B cell (primary cell): ENCODE data around the gene WDR62. TPM values are rescaled to one million over a fixed set of nuclear protein-coding genes. Genes with fewer than 3 reads are reported as not detected.

ENCODE experiments used
- ATAC-seq: fragments of 200-7000 bp; cut with Tn5 transposase; one replicate; pipeline ENCODE4 v1.10.0; 2021; ENCODE audit warnings: low read depth, mild to moderate bottlenecking, moderate number of reproducible peaks, moderate library complexity
- CTCF ChIA-PET: fragments of 350-600 bp; sonication (Branson Sonifier 250); formaldehyde crosslinking; loops from one replicate; lab custom pipeline; 2021; ENCODE audit warnings: antibody characterized with exemption, inconsistent platforms; lab: Charles Lee
- POLR2A ChIA-PET: fragments of 350-600 bp; sonication (Branson Sonifier 250); formaldehyde crosslinking; loops from one replicate; lab custom pipeline; 2021; ENCODE audit warnings: antibody characterized with exemption; lab: Charles Lee
- DNase-seq: peaks from one replicate; pipeline ENCODE4 v3.0.0; 2013
- H2AFZ ChIP-seq: 2 replicates; pipeline ENCODE4 v1.6.1; 2012; ENCODE audit warnings: mild to moderate bottlenecking, low read depth, low read length; ENCODE audit not compliant: insufficient read depth, poor library complexity, severe bottlenecking
- H3K27ac ChIP-seq, 2 donors: 1 replicate in 1 of 2; 2 replicates in 1 of 2; pipeline ENCODE4 v1.5.1; 2012 to 2013; ENCODE audit warnings: low read length in 2 of 2, mild to moderate bottlenecking in 2 of 2, moderate library complexity in 1 of 2
- H3K27me3 ChIP-seq, 4 experiments: fragments of 200-600 bp in 1 of 4; sonication (generic) in 1 of 4; replicated peaks in 1 of 4; 1 replicate in 2 of 4; 2 replicates in 2 of 4; pipeline versions ENCODE4 v1.6.1 to v1.7.0; 2013 to 2016; ENCODE audit warnings: low read length in 3 of 4, mild to moderate bottlenecking in 2 of 4, mixed read lengths in 1 of 4, moderate library complexity in 1 of 4; ENCODE audit not compliant: insufficient read depth in 4 of 4, control insufficient read depth in 3 of 4; ENCODE audit errors: control extremely low read depth in 1 of 4
- H3K36me3 ChIP-seq, 2 experiments: replicated peaks in 1 of 2; 1 replicate in 1 of 2; 2 replicates in 1 of 2; pipeline versions ENCODE4 v1.6.1 to v1.7.1; 2013; ENCODE audit warnings: low read length in 1 of 2; ENCODE audit not compliant: insufficient read depth in 2 of 2, control insufficient read depth in 1 of 2; ENCODE audit errors: control extremely low read depth in 1 of 2, extremely low read depth in 1 of 2
- H3K4me1 ChIP-seq, 2 donors: fragments of 200-600 bp in 1 of 2; sonication (generic) in 1 of 2; 1 replicate in 1 of 2; 2 replicates in 1 of 2; pipeline versions ENCODE4 v1.5.1 to v1.6.1; 2013 to 2017; ENCODE audit warnings: low read length in 2 of 2; ENCODE audit not compliant: control insufficient read depth in 2 of 2, insufficient read depth in 2 of 2
- H3K4me2 ChIP-seq: replicated peaks from 2 replicates; pipeline ENCODE3; 2012; ENCODE audit warnings: mild to moderate bottlenecking, low read depth, low read length; ENCODE audit not compliant: poor library complexity, severe bottlenecking
- H3K4me3 ChIP-seq, 5 experiments: fragments of 200-600 bp in 1 of 5; sonication (generic) in 1 of 5; 1 replicate in 3 of 5; 2 replicates in 2 of 5; pipeline versions ENCODE4 v1.5.1 to v1.7.0; 2011 to 2016; ENCODE audit warnings: low read length in 4 of 5, mild to moderate bottlenecking in 4 of 5, low read depth in 2 of 5, control low read depth in 1 of 5, moderate library complexity in 1 of 5; ENCODE audit not compliant: insufficient read depth in 1 of 5; ENCODE audit errors: control extremely low read depth in 1 of 5, extremely low read depth in 1 of 5
- H3K79me2 ChIP-seq: fragments of 200-600 bp; sonication (generic); one replicate; pipeline ENCODE4 v1.6.0; 2016; ENCODE audit warnings: low read length; ENCODE audit not compliant: control insufficient read depth, insufficient read depth
- H3K9ac ChIP-seq: fragments of 200-600 bp; sonication (generic); 2 replicates; pipeline ENCODE4 v1.6.1; 2017; ENCODE audit warnings: mild to moderate bottlenecking, low read length, moderate library complexity
- H3K9me3 ChIP-seq, 3 donors: one replicate each; pipeline versions ENCODE4 v1.6.1 to v1.7.1; 2013; ENCODE audit warnings: low read length in 2 of 3; ENCODE audit not compliant: control insufficient read depth in 2 of 3, insufficient read depth in 1 of 3; ENCODE audit errors: control extremely low read depth in 1 of 3
- H4K20me1 ChIP-seq: 2 replicates; pipeline ENCODE4 v1.6.0; 2012; ENCODE audit warnings: mild to moderate bottlenecking, low read length; ENCODE audit not compliant: insufficient read depth, control insufficient read depth, poor library complexity, severe bottlenecking
- H3K27ac Mint-ChIP-seq: one replicate; pipeline ENCODE4 v1.8.0; 2021; ENCODE audit warnings: mixed read lengths
- H3K27me3 Mint-ChIP-seq: one replicate; pipeline ENCODE4 v1.8.0; 2021; ENCODE audit warnings: mixed read lengths
- H3K4me1 Mint-ChIP-seq: one replicate; pipeline ENCODE4 v1.8.0; 2021; ENCODE audit warnings: mixed read lengths
- H3K4me3 Mint-ChIP-seq: one replicate; pipeline ENCODE4 v1.8.0; 2021; ENCODE audit warnings: mixed read lengths
- H3K9me3 Mint-ChIP-seq: one replicate; pipeline ENCODE4 v1.8.0; 2022; ENCODE audit warnings: mixed read lengths; ENCODE audit not compliant: insufficient read depth
- CTCF ChIP-seq: fragments of 200-600 bp; IDR thresholded peaks from one replicate; pipeline ENCODE4 v1.8.0; 2022; ENCODE audit warnings: antibody characterized with exemption, mild to moderate bottlenecking
- EZH2 ChIP-seq: IDR thresholded peaks from 2 replicates; pipeline ENCODE4 v1.6.1; 2012; ENCODE audit warnings: borderline replicate concordance, low read depth, mild to moderate bottlenecking, moderate library complexity, low read length; ENCODE audit not compliant: insufficient read depth, poor library complexity, severe bottlenecking
- WGBS: methylation state at CpG from one replicate; pipeline ENCODE4 v1.1.5; 2013; ENCODE audit warnings: missing lambda C conversion rate; ENCODE audit not compliant: insufficient coverage; 5-methylcytosine and 5-hydroxymethylcytosine counted together
- intact Hi-C: fragments of 100-400 bp; cut with micrococcal nuclease; formaldehyde crosslinking; loops from one replicate; pipeline ENCODE4 v1.10.0; 2022
- polyA plus RNA-seq: library from polyadenylated mRNA; depleted of rRNA; stranded (reverse); fragments of >200 nt; gene quantifications from 2 replicates; pipeline ENCODE4 v1.2.3, GENCODE V29; 2012
- total RNA-seq, 2 donors: library from RNA; stranded (reverse); fragments of 120-200 nt in 1 of 2; gene quantifications; 1 replicate in 1 of 2; 2 replicates in 1 of 2; pipeline versions ENCODE4 v1.2.3 to v1.2.4, GENCODE V29; 2013 to 2022

The WDR62 gene
- total and polyA plus RNA-seq, 2 donors (not counting 1 experiment from before 2014, with no cell fraction given), result 1.8 to 1.9 TPM

GRCh38 chr19:36061367-36061766, 6.7 kb downstream of the WDR62 start:
- DNase-seq (no peak), ATAC-seq (no peak)
- Histone ChIP-seq H3K4me3 (no peak overlapping the region), H3K4me2 (no peak overlapping the region), H4K20me1 (no peaks in the 10 kb centered on the region), H3K27ac (no peak overlapping the region), H3K4me1 (no peaks in the 10 kb centered on the region), H3K36me3 (no peaks in the 10 kb centered on the region), H3K79me2 (peaks cover 18% of the 10 kb centered on the region), H3K9me3 (no peaks in the 10 kb centered on the region), H3K9ac (no peak overlapping the region), H2AFZ (no peak overlapping the region), H3K27me3 (no peaks in the 10 kb centered on the region)
- WGBS, result 44% methylated on average over 1 of the region's 2 CpGs
- intact Hi-C loops, result no loop called here
- ChIA-PET POLR2A (no interaction called here), CTCF (interaction anchor here (1.1 to 1.4 kb wide), 2 partner anchors 66 to 108 kb away, joined by 5 to 7 read pairs; no protein-coding TSS in a partner anchor)
- Mint-ChIP-seq H3K27ac (no peak overlapping the region), H3K27me3 (no peaks in the 10 kb centered on the region), H3K4me3 (no peak overlapping the region), H3K4me1 (no peaks in the 10 kb centered on the region), H3K9me3 (no peaks in the 10 kb centered on the region)
- TF ChIP-seq CTCF (no peak), EZH2 (no peak)

- Histone ChIP-seq H3K4me2 (no peak overlapping the region), H3K79me2 (no peaks in the 10 kb centered on the region), H3K4me3 (no peak overlapping the region), H3K4me1 (no peaks in the 10 kb centered on the region), H3K36me3 (no peaks in the 10 kb centered on the region), H3K9me3 (no peaks in the 10 kb centered on the region), H3K27ac (no peak overlapping the region), H2AFZ (no peak overlapping the region), H3K27me3 (no peaks in the 10 kb centered on the region), H4K20me1 (no peaks in the 10 kb centered on the region), H3K9ac (no peak overlapping the region)
- Mint-ChIP-seq H3K27ac (no peak overlapping the region), H3K4me1 (no peaks in the 10 kb centered on the region), H3K9me3 (no peaks in the 10 kb centered on the region), H3K4me3 (no peak overlapping the region), H3K27me3 (no peaks in the 10 kb centered on the region)
- DNase-seq (no peak), ATAC-seq (no peak)
- ChIA-PET CTCF (no interaction called here), POLR2A (no interaction called here)
- 97% methylated on average over 5 of the region's 8 CpGs for WGBS
- no peak for TF ChIP-seq EZH2
- no peak for TF ChIP-seq CTCF
- intact Hi-C loops, result no loop called here
Observed at GRCh38 chr19:36064826-36065225, 10.1 kb downstream of the WDR62 start.
